T47D (cell line): ENCODE measurements around the gene MYO19.

Experiments
- DNase-seq, 2 experiments: peaks; one replicate each; pipeline versions ENCODE4 v3.0.0 to v3.0.0-alpha.2; 2011 to 2012; ENCODE audit warnings: low read depth in 1 of 2, low spot score in 1 of 2
- JUND ChIP-seq: IDR thresholded peaks from 2 replicates; pipeline ENCODE4 v1.6.1; 2012; ENCODE audit warnings: low read depth
- in situ Hi-C: cut with HindIII; loops from 2 replicates; pipeline ENCODE4 v1.10.0; 2016; ENCODE audit warnings: low sequenced_read_pairs, low pct_unique_long_range_greater_than_20kb

The MYO19 gene

DNA sequence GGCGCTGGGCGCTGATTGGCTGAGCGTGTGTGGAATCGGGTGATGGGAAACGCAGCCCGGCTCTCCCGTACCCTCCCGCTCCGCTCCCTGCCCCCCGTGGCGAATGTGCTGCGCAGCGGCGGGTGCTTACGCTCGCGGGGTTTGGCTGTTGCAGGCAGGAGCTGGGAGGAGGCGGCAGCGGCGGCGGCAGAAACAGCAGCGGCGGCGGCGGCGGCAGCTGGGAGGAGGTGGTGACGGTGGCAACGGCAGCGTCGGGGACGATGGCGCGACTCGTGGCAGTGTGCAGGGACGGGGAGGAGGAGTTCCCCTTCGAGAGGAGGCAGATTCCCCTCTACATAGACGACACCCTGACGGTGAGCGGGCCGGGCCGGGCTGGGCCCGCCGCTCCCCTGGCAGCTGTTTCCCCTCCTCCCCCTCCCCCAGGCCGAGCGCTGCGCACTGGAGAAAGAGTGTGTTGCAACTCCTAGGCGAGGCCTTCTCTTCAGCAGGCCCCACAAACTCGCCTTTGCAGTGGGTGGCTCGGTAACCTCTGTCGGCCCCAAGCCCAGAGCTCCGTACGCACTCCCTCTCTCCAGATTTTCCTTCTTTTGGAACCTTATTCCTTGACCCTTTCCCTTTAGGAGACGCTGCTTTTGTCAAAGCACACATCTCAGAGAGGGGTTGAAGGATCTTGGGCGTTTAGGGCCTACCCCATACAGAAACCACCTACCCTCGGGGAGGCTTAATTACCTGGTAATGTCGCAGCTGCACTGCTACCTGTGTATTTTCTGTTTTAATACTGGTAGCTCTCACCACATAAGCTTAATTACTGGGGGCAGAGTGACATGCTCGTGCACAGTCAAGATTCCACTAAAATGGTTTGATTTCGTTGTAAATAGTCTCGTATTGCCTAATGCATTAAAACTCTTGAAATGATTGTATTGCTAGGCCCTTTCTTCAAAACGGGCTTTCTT is 11.1 kb upstream of the MYO19 start:
- TF ChIP-seq JUND = no peak
- in situ Hi-C loops = no loop called here
- DNase-seq = peak; percentile 94 to 99

DNA sequence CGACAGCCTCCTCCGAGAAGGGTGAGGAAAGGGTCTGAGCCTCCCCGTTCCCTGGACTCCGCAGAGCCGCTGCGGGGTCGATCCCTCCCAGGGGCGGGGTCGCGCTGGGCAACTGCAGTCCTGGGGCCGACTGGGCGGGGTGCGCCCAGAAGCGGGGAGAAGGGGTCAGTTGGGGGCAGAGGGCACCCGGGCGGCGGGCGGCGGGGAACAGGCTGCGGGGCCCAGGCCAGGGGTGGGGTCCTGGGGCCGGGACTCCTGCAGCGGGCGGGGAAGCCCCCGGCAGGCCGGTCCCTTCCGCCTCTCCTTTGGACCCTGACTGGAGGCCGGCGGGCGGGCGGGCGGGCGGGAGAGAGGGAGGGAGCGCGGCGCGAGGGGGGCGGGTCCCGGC is 10.4 kb upstream of the MYO19 start:
- no peak for DNase-seq
- in situ Hi-C loops = no loop called here
- no peak for TF ChIP-seq JUND

DNA sequence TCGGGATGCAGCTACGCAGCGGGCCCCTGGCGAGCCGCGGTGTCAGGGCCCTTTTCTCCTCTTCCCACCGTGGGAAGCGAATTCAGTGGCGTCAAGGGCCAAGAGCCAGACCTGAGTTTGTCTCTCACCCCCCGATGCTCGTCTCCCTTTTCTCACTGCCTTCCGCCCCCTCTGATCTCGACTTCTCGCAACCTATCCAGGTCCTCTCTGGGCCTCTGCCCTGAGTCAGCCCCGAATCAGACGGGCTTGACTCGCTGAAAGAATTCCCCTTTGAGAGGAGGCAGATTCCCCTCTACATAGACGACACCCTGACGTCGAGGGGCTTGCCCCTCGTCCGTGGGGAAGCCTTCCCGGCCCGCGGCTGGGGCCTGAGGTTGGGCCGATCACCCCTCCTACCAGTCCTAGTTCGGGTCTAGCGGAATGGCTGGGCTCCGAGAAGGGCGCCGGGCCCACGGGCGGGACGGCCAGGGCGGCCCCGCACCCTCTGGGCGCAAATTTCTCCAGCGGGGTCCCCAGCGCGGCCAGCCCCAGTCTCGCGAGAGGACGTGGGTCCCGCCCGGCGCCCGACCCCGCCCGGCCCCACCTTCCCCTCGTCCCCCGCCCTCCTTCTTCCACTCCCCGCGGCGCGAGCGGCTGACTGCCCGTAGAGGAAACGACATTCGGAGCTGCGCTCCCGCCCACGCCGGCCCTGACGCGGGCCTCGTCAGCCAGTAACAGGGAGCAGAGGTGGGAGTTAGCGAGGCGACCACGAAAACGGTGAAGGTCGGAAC is 9.8 kb upstream of the MYO19 start, which contains the start of gene GGNBP2:
Gene GGNBP2 (plus strand): TSS at position 613 of the 770 bp plus-strand sequence. CDS start 806 bp downstream, outside the sequence.
- DNase-seq = peak; percentile 79 to 98

DNA sequence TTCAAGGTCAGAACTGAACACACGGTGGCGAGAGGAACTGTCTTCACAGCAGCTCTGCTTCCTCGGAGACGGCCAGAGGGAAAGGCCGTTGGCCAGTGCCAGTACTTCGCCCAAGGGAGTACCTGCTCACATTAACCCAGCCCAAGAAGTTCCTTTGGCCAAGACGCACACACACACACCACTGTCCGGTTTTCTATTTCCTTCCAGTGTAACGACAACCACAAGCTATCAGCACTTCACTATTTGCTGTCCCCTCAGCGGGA is 9.3 kb upstream of the MYO19 start:
- no peak for TF ChIP-seq JUND
- peak; percentile 41 to 79 for DNase-seq
- in situ Hi-C loops = no loop called here

More for the DNA sequence above, 9.8 kb upstream of the MYO19 start, which contains the start of gene GGNBP2:
- TF ChIP-seq JUND = no peak
- in situ Hi-C loops = no loop called here

DNA sequence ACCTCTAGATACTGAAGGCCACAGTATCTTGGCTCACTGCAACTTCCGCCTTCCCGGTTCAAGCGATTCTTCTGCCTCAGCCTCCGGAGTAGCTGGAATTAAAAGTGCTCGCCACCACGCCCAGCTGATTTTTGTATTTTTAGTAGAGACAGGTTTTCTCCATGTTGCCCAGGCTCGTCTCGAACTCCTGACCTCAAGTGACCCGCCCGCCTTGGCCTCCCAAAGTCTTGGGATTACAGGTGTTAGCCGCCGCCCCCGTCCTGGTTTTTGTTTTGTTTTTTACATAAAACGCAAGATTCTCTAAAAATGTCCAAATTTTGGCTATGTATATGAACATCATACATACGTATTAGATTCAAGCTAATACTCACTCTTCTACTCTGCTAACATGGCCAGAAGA is 8.1 kb upstream of the MYO19 start:
- in situ Hi-C loops = no loop called here
- no peak for TF ChIP-seq JUND
- no peak for DNase-seq

DNA sequence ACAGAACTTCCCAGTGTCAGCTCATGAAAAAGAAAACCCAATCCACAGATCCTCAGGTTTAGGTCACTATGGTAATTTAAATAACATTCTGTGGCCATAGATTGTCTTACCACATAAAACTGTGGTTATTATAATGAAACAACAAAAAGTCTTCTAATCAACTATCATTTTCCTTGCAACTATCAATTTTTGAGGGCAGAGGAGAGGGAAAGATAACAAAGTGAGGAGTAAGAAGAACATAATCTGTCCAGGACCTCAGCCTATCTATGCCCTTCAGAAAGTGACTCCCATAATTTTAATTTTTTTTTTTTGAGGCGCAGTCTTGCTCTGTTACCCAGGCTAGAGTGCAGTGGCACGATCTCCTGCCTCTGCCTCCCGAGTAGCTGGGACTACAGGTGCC is 6.0 kb upstream of the MYO19 start:
- TF ChIP-seq JUND = no peak
- in situ Hi-C loops = no loop called here

DNA sequence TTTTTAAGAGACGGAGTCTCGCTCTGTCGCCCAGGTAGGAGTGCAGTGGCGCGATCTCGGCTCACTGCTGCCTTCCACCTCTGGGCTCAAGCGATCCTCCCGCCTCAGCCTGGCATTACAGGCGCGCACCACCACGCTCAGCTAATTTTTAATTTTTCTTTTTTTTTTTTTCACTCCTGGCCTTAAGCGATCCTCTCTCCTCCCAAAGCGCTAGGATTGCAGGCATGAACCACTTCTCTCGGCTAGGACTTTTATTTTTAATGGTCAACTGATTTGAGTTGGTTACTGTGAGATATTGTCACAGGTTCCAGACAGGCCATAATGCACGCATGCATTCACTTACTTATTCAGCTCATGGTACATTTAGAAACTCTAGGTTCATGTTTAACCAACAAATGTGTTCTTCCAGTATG is 1.0 kb upstream of the MYO19 start:
- in situ Hi-C loops = no loop called here
- TF ChIP-seq JUND = peak; percentile 12; the same call in 1 of the 2 replicates
- no peak for DNase-seq

More for the DNA sequence above, 6.0 kb upstream of the MYO19 start:
- no peak for DNase-seq

DNA sequence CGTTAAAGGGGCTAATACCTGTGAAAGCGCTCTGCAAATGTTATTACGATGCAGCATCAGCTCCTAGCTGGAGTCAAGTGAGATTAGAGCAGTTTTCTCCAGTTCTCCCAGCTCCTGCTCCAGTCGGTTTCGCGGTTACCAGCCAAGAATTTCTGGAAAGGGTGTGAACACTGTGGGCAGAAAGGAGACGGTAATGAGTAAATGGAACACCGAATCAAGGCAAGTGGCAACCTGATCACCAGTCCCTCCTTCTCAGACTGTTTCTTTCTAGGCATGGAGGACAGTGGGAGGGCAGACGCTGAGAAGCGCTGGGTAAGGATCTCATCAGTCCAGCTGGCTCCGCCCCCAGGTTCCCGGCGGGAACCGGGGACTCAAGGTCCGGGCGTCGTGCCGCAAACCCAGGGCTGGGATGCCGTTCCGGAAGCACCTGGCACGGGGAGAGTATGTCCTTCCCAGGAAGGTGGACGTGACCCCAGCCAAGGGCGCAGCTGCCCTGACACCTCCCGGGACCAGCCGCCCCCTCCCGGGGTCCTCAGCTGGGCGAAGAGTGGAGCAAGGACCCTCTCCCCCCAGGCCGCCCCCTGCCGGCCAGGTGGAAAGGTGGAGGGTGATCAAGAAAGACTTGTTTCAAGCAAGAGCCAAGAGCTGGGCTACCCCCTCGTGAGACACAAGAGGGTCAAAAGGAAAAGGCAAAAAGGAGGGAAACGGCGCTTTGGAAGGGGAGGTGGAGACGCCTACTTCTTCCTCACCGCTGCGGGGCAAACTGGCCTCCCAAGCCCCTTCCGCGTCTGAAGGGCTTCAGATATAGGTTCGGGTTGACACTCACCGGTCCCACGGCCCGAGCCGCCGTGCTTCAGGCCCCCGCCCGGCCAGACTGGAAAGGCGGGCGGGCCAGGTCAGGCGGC is 481 bp downstream of the MYO19 start:
- in situ Hi-C loops = no loop called here
- peak; percentile 67 to 90 for DNase-seq
- TF ChIP-seq JUND = no peak

DNA sequence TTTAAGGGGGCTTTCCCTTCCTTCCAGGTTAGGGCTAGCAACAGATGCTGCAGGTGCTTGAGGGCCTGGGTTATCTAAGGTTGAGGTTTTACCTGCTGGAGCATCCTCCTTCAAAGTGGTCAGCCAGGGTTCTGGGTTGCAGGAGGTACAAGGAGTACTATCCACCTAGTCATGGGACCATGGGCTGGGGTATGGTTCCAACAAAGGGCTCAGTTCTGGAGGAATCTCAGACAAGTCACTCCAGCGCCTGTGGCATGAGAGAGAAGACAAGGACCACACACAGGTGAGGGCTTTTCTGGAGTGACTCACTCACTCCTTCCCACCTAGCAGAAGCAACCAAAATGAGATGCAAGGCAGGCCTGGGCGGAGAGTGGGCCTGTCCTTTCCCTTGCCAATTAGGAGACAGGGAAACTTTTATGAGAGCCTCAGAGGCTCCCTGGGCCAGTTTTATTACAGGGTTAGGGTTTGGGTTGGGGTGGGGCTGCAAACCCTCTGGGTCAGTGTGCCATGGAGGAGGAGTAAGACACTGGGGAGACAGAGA is 2.2 kb downstream of the MYO19 start:
- TF ChIP-seq JUND = no peak
- in situ Hi-C loops = no loop called here
- no peak for DNase-seq

DNA sequence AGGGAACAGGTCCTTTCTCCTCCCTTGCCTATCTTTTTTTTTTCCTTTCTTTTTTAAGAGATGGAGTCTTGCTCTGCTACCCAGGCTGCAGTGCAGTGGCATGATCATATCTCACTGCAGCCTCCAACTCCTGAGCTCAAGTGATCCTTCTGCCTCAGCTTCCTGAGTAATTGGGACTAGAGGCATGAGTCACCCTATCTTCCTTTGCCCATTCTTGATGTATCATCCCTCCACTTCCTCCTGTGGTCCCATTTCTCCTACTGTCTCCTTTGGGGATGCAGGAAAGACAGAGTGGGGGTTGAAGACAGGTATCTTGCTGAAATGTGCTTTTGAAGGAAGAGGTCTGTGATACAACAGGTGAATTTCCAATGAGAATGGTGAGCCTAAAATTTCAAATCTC is 5.5 kb downstream of the MYO19 start:
- no peak for TF ChIP-seq JUND
- in situ Hi-C loops = no loop called here
- DNase-seq = no peak

DNA sequence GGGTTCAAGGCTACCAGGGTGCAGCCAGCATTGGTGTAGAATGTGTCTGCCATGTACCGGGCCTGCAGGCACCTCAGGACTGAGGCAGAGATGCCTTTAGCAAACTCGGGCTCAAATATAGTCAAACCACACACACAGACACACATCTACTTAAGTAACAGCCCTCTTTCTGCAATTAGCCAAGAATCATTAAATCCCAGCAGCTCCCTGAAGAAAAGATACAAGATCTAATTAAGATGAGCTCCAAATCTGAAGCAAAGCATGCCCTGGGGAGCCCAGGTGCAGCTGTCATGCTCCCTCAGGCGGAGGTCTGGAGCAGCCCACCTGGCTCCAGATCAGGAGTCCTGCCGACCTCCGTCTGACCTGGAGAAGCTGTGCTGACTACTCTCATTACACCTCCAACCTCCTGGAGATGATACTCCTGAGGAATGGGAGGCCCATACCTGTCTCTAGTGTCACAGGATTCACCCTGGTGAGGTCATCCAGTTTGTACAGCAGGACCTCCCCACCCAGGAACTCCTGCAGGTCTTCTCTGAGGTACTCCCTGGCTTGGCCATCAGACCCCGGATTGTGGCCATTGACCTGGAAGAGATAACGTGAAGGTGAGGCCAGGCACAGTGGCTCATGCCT is 6.9 kb downstream of the MYO19 start:
- TF ChIP-seq JUND = no peak
- no peak for DNase-seq
- in situ Hi-C loops = no loop called here

DNA sequence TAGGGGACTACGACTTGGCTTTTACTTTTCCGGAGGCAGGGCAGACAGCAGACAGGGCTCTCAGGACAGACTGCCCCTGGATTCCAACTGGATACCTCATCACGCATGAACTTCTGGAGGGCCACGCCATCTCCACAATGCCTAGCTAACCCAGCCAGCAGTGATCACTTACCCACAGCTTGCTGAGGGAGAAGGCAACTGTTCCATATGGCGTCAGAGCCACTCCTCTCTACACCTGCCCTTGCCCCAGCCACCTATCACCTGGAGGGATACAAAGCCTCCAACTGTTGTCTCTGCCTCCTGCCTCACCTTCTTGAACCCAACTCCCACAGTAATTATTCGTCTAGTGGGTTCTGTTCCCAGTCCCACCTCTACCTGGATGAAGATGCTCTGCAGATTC is 8.8 kb downstream of the MYO19 start:
- in situ Hi-C loops = no loop called here
- TF ChIP-seq JUND = no peak
- no peak for DNase-seq
